ENCODE data around the gene TMEM120B.

TMEM120B gene

DNA sequence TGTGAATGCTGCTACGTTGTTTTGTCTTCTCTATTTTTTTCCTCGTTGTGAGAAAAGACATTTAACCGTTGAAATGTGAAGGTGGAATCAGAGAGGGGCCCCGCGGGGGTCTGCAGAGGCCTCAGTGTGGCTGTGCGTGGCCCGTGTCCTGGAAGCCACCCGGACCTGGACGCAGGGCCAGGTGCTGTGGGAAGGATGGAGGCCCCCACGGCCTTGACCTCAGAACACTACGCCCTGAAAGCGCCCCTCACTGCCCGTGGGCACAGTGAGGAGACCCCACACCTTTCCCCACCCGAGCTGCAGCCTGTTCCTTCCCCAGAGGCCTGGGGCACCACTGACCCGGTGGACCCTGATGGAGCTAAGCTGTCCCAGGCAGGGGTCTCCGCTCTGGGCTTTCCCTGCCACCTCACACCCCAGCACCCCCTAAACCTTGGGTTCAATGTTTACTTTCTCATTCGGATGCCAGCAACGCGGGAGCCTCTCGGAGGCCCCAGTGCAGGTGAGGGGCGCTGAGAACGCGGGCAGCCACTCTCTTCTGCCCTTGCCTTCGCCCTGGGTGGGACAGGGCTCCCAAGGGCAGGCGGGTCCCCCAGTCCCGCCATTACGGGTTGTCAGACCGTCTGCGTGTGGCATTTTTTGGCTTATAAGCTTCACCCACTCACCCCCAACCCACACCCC is 118.2 kb downstream of the TMEM120B start:
- no peak for TF ChIP-seq JUND (IDR thresholded peaks at IDR 0.05; ENCODE audit: low read depth)

More for the DNA sequence above, 118.2 kb downstream of the TMEM120B start:
- in situ Hi-C loops (cut with HindIII; ENCODE audit: low pct_unique_long_range_greater_than_20kb, low sequenced_read_pairs), result no loop called here
- no peak for DNase-seq (ENCODE audit: low read depth in 1 of 2, low spot score in 1 of 2)
